ENCODE data around the gene ISOC1.
A peak's percentile ranks its signal among the peaks of the same experiment; 100 is the strongest.

ISOC1 gene

DNA sequence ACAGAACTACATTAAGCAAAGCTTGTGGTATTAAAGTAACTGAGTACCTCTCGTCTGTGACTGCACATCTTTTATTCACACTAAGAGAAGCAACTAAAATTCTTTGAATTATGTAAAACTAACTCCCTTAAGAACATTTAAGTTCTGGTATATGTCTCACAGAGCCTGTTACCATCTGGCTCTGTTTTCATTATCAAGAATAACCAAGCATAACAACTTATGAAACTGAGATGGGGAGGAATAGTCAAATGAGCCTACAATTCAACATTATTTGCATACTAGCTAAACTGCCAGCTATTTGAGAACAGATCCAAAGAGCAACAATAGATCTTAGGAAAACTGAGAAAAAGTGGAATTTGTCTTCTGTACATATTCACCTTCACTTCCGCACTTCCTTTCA lies 25.3 kb upstream of the ISOC1 start:
- no peak overlapping the region for H3K27ac ChIP-seq (ENCODE audit: low read depth, low read length)
- no peaks in the 10 kb centered on the region for H3K4me1 ChIP-seq (ENCODE audit: control insufficient read depth, insufficient read depth, low read length)
- H3K9ac ChIP-seq (ENCODE audit: low read depth, low read length) = no peak overlapping the region
- no peaks in the 10 kb centered on the region for H3K27me3 ChIP-seq (ENCODE audit: control insufficient read depth, insufficient read depth, low read length)
- no peak overlapping the region for H3K4me3 ChIP-seq (ENCODE audit: low read depth, low read length)
- H3K36me3 ChIP-seq (ENCODE audit: control insufficient read depth, insufficient read depth, low read length) = no peaks in the 10 kb centered on the region
- H3K9me3 ChIP-seq (ENCODE audit: control insufficient read depth, insufficient read depth, low read length) = no peaks in the 10 kb centered on the region

DNA sequence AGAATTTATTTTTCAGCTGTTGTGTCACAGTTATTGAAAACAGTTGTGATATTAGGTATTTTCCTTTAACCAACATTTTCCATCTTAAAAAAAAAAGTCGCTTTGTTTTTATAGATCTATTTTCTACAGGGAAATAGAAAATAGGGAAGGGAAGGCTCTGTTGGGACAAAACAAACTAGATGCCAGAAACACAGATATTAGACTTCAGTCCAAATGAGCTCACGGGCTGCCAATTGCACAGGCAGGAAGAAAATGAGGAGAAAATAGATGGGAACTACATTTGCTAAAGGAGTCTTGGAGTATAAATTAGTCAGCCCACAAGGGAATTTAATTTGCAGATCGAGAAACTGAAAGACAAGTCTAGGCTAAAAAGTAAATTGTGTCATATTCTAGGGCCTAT lies 21.4 kb upstream of the ISOC1 start:
- no peak overlapping the region for H3K27ac ChIP-seq (ENCODE audit: low read depth, low read length)
- no peaks in the 10 kb centered on the region for H3K27me3 ChIP-seq (ENCODE audit: control insufficient read depth, insufficient read depth, low read length)
- no peaks in the 10 kb centered on the region for H3K36me3 ChIP-seq (ENCODE audit: control insufficient read depth, insufficient read depth, low read length)
- H3K4me1 ChIP-seq (ENCODE audit: control insufficient read depth, insufficient read depth, low read length) = no peaks in the 10 kb centered on the region
- H3K9me3 ChIP-seq (ENCODE audit: control insufficient read depth, insufficient read depth, low read length) = no peaks in the 10 kb centered on the region
- H3K4me3 ChIP-seq (ENCODE audit: low read depth, low read length) = no peak overlapping the region
- H3K9ac ChIP-seq (ENCODE audit: low read depth, low read length) = no peak overlapping the region

DNA sequence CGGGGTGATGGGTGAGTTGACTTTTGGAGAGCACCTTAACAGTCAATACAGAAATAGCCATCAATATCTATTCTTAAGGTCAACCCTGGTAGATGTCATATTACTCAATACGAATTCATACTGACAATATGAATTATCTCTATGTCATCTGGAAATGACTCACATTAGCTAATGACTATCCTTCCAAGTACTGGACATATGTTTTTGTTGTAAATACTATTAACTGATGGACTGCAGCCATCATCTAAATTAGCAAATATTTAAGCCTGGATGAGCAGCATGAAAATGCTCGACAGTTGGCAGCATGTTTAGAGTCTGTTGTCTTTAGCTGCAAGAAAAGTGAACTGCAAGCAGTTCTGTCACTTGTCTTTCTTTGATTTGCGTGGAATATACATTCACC lies 19.6 kb upstream of the ISOC1 start:
- Histone ChIP-seq H3K27ac (ENCODE audit: low read depth, low read length) (no peak overlapping the region), H3K4me3 (ENCODE audit: low read depth, low read length) (no peak overlapping the region), H3K9ac (ENCODE audit: low read depth, low read length) (no peak overlapping the region), H3K36me3 (ENCODE audit: control insufficient read depth, insufficient read depth, low read length) (no peaks in the 10 kb centered on the region), H3K27me3 (ENCODE audit: control insufficient read depth, insufficient read depth, low read length) (no peaks in the 10 kb centered on the region), H3K4me1 (ENCODE audit: control insufficient read depth, insufficient read depth, low read length) (no peaks in the 10 kb centered on the region), H3K9me3 (ENCODE audit: control insufficient read depth, insufficient read depth, low read length) (no peaks in the 10 kb centered on the region)

- no peaks in the 10 kb centered on the region for H3K9me3 ChIP-seq (ENCODE audit: control insufficient read depth, insufficient read depth, low read length)
- no peak overlapping the region for H3K27ac ChIP-seq (ENCODE audit: low read depth, low read length)
- no peaks in the 10 kb centered on the region for H3K27me3 ChIP-seq (ENCODE audit: control insufficient read depth, insufficient read depth, low read length)
- no peak overlapping the region for H3K4me3 ChIP-seq (ENCODE audit: low read depth, low read length)
- no peak overlapping the region for H3K9ac ChIP-seq (ENCODE audit: low read depth, low read length)
- no peaks in the 10 kb centered on the region for H3K4me1 ChIP-seq (ENCODE audit: control insufficient read depth, insufficient read depth, low read length)
- H3K36me3 ChIP-seq (ENCODE audit: control insufficient read depth, insufficient read depth, low read length) = no peaks in the 10 kb centered on the region
Observed at GRCh38 chr5:129077433-129078075, 17.0 kb upstream of the ISOC1 start.

GRCh38 chr5:129078247-129078646 lies 16.3 kb upstream of the ISOC1 start:
- H3K27me3 ChIP-seq (ENCODE audit: control insufficient read depth, insufficient read depth, low read length) = no peaks in the 10 kb centered on the region
- H3K9ac ChIP-seq (ENCODE audit: low read depth, low read length) = no peak overlapping the region
- no peak overlapping the region for H3K4me3 ChIP-seq (ENCODE audit: low read depth, low read length)
- no peaks in the 10 kb centered on the region for H3K4me1 ChIP-seq (ENCODE audit: control insufficient read depth, insufficient read depth, low read length)
- H3K36me3 ChIP-seq (ENCODE audit: control insufficient read depth, insufficient read depth, low read length) = no peaks in the 10 kb centered on the region
- no peak overlapping the region for H3K27ac ChIP-seq (ENCODE audit: low read depth, low read length)
- H3K9me3 ChIP-seq (ENCODE audit: control insufficient read depth, insufficient read depth, low read length) = no peaks in the 10 kb centered on the region

DNA sequence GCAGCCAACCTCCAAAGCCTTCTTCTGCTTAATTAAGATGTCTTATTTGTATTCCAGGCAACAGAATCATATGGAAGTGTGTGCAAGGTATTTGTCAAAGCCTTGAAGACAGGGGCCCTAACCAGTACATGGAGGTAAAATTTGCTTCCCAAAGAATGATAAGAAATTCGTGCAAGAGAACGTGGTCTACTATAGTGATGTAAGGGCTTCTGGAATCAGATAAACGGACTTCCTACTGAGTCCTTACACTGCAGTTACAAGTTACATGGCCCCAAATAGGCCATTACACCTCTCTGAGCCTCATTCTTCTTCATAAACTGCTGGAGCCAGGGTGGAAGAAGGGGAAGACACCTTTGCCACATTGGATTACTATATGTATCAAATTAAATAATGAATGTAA lies 15.9 kb upstream of the ISOC1 start:
- Histone ChIP-seq H3K9me3 (ENCODE audit: control insufficient read depth, insufficient read depth, low read length) (no peaks in the 10 kb centered on the region), H3K36me3 (ENCODE audit: control insufficient read depth, insufficient read depth, low read length) (no peaks in the 10 kb centered on the region), H3K9ac (ENCODE audit: low read depth, low read length) (no peak overlapping the region), H3K27me3 (ENCODE audit: control insufficient read depth, insufficient read depth, low read length) (no peaks in the 10 kb centered on the region), H3K27ac (ENCODE audit: low read depth, low read length) (no peak overlapping the region), H3K4me1 (ENCODE audit: control insufficient read depth, insufficient read depth, low read length) (no peaks in the 10 kb centered on the region), H3K4me3 (ENCODE audit: low read depth, low read length) (no peak overlapping the region)

DNA sequence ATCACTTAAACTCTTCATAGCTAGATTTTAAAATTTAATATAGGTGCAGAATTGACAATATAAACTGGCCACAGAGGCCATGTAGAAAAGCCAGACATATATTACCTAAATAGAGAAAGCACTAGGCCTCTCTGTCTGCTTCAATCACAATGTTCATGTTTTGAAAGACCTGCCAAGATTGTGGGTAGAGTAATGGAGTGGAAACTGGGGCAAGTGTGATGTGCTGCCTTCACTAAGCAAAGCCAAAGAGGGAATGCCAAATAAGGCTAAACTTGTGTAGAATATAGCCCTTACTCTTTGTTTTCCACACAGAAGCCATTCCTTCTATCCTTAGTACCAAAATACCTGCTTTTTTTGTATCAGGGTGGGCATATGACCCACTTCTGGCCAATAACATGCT lies 15.1 kb upstream of the ISOC1 start:
- H3K4me1 ChIP-seq (ENCODE audit: control insufficient read depth, insufficient read depth, low read length) = no peaks in the 10 kb centered on the region
- no peak overlapping the region for H3K4me3 ChIP-seq (ENCODE audit: low read depth, low read length)
- no peak overlapping the region for H3K9ac ChIP-seq (ENCODE audit: low read depth, low read length)
- no peak overlapping the region for H3K27ac ChIP-seq (ENCODE audit: low read depth, low read length)
- H3K36me3 ChIP-seq (ENCODE audit: control insufficient read depth, insufficient read depth, low read length) = no peaks in the 10 kb centered on the region
- H3K27me3 ChIP-seq (ENCODE audit: control insufficient read depth, insufficient read depth, low read length) = no peaks in the 10 kb centered on the region
- H3K9me3 ChIP-seq (ENCODE audit: control insufficient read depth, insufficient read depth, low read length) = no peaks in the 10 kb centered on the region

DNA sequence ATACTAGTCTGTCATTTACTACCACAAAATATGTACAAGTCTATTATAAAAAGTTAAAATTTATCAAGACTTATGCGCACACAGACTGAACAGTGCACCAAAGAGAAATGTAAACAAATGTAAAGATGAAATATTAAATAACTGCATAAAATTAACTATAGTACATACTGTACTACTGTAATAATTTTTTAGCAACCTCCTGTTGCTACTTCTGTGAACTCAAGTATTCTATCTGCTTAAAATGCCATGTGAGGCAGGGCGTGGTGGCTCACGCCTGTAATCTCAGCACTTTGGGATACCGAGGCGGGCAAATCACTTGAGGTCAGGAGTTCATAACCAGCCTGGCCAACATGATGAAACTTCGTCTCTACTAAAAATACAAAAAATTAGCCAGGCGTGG lies 13.8 kb upstream of the ISOC1 start:
- Histone ChIP-seq H3K27me3 (ENCODE audit: control insufficient read depth, insufficient read depth, low read length) (no peaks in the 10 kb centered on the region), H3K9me3 (ENCODE audit: control insufficient read depth, insufficient read depth, low read length) (no peaks in the 10 kb centered on the region), H3K9ac (ENCODE audit: low read depth, low read length) (no peak overlapping the region)

GRCh38 chr5:129082225-129083136 lies 12.1 kb upstream of the ISOC1 start:
- Histone ChIP-seq H3K27me3 (ENCODE audit: control insufficient read depth, insufficient read depth, low read length) (no peaks in the 10 kb centered on the region), H3K9me3 (ENCODE audit: control insufficient read depth, insufficient read depth, low read length) (no peaks in the 10 kb centered on the region), H3K9ac (ENCODE audit: low read depth, low read length) (no peak overlapping the region), H3K4me1 (ENCODE audit: control insufficient read depth, insufficient read depth, low read length) (no peaks in the 10 kb centered on the region), H3K36me3 (ENCODE audit: control insufficient read depth, insufficient read depth, low read length) (no peaks in the 10 kb centered on the region), H3K27ac (ENCODE audit: low read depth, low read length) (no peak overlapping the region), H3K4me3 (ENCODE audit: low read depth, low read length) (no peak overlapping the region)

More for the DNA sequence above, 13.8 kb upstream of the ISOC1 start:
- no peaks in the 10 kb centered on the region for H3K4me1 ChIP-seq (ENCODE audit: control insufficient read depth, insufficient read depth, low read length)
- H3K36me3 ChIP-seq (ENCODE audit: control insufficient read depth, insufficient read depth, low read length) = no peaks in the 10 kb centered on the region
- no peak overlapping the region for H3K27ac ChIP-seq (ENCODE audit: low read depth, low read length)
- no peak overlapping the region for H3K4me3 ChIP-seq (ENCODE audit: low read depth, low read length)

DNA sequence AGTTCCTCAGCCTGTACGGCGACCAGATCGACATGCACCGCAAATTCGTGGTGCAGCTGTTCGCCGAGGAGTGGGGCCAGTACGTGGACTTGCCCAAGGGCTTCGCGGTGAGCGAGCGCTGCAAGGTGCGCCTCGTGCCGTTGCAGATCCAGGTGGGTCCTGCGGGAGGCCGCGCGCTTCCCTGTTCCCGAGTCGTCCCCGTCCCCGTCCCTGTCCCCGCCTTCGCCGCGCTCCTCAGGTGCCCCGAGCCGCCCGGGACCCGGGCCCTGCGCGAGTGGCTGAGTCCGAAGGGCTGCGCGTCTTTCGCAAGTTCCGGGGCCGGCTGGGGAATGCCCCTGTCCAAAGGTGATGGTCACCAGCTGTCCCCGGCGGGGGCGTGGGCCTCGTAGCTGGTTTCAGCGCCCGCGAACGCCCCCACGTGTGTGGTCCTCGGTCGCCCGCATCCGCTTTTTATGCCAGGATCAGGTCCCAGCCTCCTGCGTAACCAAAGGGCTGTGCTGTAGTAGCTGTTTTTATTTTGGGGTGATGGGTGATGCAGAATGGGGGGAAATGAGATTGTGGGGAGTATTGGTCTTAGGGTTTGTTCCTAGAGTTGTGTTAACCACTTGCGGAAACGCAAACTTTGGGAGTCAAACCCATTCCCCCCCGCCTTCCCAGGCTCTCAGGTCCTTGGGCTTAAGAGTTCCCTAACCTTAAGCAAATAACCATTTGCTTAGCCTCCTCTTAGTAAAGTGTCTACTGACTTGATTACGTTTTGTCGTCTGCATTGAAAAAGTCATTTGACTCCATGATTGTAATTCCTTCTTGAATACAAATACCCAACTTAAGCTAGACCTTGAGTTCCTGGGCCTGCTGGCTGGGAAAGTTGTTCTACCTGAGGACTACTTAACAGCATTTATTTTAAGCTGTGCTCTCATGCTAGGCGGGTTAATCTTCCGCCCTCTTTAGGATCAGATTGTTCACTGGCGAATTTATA lies 663 bp downstream of the ISOC1 start:
- H3K9ac ChIP-seq (ENCODE audit: low read depth, low read length) = peak overlapping the region; percentile 68
- peak overlapping the region; percentile 3 for H3K27ac ChIP-seq (ENCODE audit: low read depth, low read length)
- peak overlapping the region; percentile 94 for H3K4me3 ChIP-seq (ENCODE audit: low read depth, low read length)
- peaks cover 53% of the 10 kb centered on the region for H3K27me3 ChIP-seq (ENCODE audit: control insufficient read depth, insufficient read depth, low read length)
- H3K9me3 ChIP-seq (ENCODE audit: control insufficient read depth, insufficient read depth, low read length) = no peaks in the 10 kb centered on the region
- peaks cover 16% of the 10 kb centered on the region; the same call in 1 of the 2 replicates for H3K4me1 ChIP-seq (ENCODE audit: control insufficient read depth, insufficient read depth, low read length)
- no peaks in the 10 kb centered on the region for H3K36me3 ChIP-seq (ENCODE audit: control insufficient read depth, insufficient read depth, low read length)

Measured in HUES48 (cell line).